ENCODE data around the gene ST8SIA5. TPM values are rescaled to one million over a fixed set of nuclear protein-coding genes. Genes with fewer than 3 reads are reported as not detected.

Gene ST8SIA5
- total and polyA plus RNA-seq, 4 donors: 0.06 to 0.09 (median 0.08) TPM

GRCh38 chr18:46754188-46754587 is 2.7 kb downstream of the ST8SIA5 start:
- 59 to 62% methylated on average over 3 of the region's 3 CpGs for WGBS, 2 donors
- Histone ChIP-seq H3K9me3 (ENCODE audit: control insufficient read depth in 4 of 4, insufficient read depth in 3 of 4, low read length in 3 of 4) (peaks cover 0 to 10% (median 0%) of the 10 kb centered on the region in 4 donors), H3K4me1 (ENCODE audit: control insufficient read depth in 5 of 5, insufficient read depth in 5 of 5, low read length in 5 of 5) (peaks cover 0 to 17% (median 0%) of the 10 kb centered on the region in 5 donors), H3K4me3 (no peak overlapping the region), H3K27ac (ENCODE audit: low read depth in 1 of 2, low read length in 1 of 2) (no peak overlapping the region), H3K27me3 (ENCODE audit: control insufficient read depth in 3 of 3, insufficient read depth in 3 of 3, low read length in 2 of 3) (peaks cover 11 to 55% (median 46%) of the 10 kb centered on the region in 3 donors), H3K36me3 (ENCODE audit: control insufficient read depth in 4 of 4, insufficient read depth in 4 of 4, low read length in 4 of 4) (no peaks in the 10 kb centered on the region), H3K9ac (ENCODE audit: insufficient read depth in 1 of 2, low read length in 2 of 2) (no peak overlapping the region)
- no peak for ATAC-seq (ENCODE audit: insufficient read depth, low FRiP score)
- no peak for DNase-seq
- TF ChIP-seq, protein P1, sequence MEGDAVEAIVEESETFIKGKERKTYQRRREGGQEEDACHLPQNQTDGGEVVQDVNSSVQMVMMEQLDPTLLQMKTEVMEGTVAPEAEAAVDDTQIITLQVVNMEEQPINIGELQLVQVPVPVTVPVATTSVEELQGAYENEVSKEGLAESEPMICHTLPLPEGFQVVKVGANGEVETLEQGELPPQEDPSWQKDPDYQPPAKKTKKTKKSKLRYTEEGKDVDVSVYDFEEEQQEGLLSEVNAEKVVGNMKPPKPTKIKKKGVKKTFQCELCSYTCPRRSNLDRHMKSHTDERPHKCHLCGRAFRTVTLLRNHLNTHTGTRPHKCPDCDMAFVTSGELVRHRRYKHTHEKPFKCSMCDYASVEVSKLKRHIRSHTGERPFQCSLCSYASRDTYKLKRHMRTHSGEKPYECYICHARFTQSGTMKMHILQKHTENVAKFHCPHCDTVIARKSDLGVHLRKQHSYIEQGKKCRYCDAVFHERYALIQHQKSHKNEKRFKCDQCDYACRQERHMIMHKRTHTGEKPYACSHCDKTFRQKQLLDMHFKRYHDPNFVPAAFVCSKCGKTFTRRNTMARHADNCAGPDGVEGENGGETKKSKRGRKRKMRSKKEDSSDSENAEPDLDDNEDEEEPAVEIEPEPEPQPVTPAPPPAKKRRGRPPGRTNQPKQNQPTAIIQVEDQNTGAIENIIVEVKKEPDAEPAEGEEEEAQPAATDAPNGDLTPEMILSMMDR (IDR thresholded peaks at IDR 0.05; ENCODE audit: control extremely low read depth, extremely low read depth): no peak

DNA sequence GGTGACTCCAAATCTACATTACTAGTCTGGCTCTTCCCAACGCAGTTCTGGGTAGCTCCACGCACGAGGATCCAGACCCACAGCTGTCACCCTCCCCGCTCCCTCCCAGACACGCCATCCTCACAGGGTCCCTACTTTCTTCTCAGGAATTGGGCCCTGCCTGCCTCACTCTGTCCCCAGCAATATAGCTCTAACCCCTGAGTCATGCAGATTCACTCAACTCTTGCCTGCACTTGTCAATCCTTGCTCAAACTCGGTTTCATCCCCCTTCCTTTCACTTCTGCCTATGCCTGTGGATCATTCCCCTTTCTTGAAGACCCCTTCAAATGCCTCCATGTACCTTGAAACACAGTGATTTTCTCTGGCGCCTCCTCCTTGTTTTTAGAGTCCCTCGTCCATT is 5.0 kb downstream of the ST8SIA5 start:
- TF ChIP-seq, protein P1 (IDR thresholded peaks at IDR 0.05; ENCODE audit: control extremely low read depth, extremely low read depth): no peak

DNA sequence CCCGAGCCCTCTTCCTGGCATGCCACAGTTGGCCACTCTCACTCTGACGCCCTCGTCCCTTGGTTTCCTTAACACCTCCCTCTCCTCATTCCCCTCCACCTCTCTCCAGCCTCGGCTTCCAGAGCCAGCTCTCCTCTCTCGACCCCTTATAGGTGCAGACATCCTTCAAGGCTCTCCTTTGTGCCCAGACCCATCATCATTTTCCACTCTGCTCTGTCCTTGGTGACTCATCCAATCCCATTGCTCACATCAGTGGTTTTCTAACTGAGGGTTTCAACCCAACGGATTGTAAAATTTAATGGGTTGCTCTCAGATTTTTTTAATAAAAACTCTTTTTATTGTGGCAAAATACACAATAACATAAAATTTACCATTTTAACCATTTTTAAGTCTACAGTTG is 6.2 kb downstream of the ST8SIA5 start:
- no peak overlapping the region for H3K4me3 ChIP-seq
- no peaks in the 10 kb centered on the region for H3K36me3 ChIP-seq (ENCODE audit: control insufficient read depth in 4 of 4, insufficient read depth in 4 of 4, low read length in 4 of 4)
- no peak for DNase-seq
- TF ChIP-seq, protein P1 (IDR thresholded peaks at IDR 0.05; ENCODE audit: control extremely low read depth, extremely low read depth): no peak
- peaks cover 0 to 5% (median 0%) of the 10 kb centered on the region in 4 donors for H3K9me3 ChIP-seq (ENCODE audit: control insufficient read depth in 4 of 4, insufficient read depth in 3 of 4, low read length in 3 of 4)
- peaks cover 0 to 30% (median 20%) of the 10 kb centered on the region in 3 donors for H3K27me3 ChIP-seq (ENCODE audit: control insufficient read depth in 3 of 3, insufficient read depth in 3 of 3, low read length in 2 of 3)
- no peak overlapping the region for H3K9ac ChIP-seq (ENCODE audit: insufficient read depth in 1 of 2, low read length in 2 of 2)
- no peaks in the 10 kb centered on the region for H3K4me1 ChIP-seq (ENCODE audit: control insufficient read depth in 5 of 5, insufficient read depth in 5 of 5, low read length in 5 of 5)
- 80 to 86% methylated on average over 6 of the region's 6 CpGs for WGBS, 2 donors
- H3K27ac ChIP-seq (ENCODE audit: low read depth in 1 of 2, low read length in 1 of 2): no peak overlapping the region
- no peak for ATAC-seq (ENCODE audit: insufficient read depth, low FRiP score)

More for the DNA sequence above, 5.0 kb downstream of the ST8SIA5 start:
- DNase-seq (no peak), ATAC-seq (ENCODE audit: insufficient read depth, low FRiP score) (no peak)
- Histone ChIP-seq H3K27ac (ENCODE audit: low read depth in 1 of 2, low read length in 1 of 2) (no peak overlapping the region), H3K4me3 (no peak overlapping the region), H3K4me1 (ENCODE audit: control insufficient read depth in 5 of 5, insufficient read depth in 5 of 5, low read length in 5 of 5) (peaks cover 0 to 9% (median 0%) of the 10 kb centered on the region in 5 donors), H3K9me3 (ENCODE audit: control insufficient read depth in 4 of 4, insufficient read depth in 3 of 4, low read length in 3 of 4) (peaks cover 0 to 9% (median 0%) of the 10 kb centered on the region in 4 donors), H3K36me3 (ENCODE audit: control insufficient read depth in 4 of 4, insufficient read depth in 4 of 4, low read length in 4 of 4) (no peaks in the 10 kb centered on the region), H3K27me3 (ENCODE audit: control insufficient read depth in 3 of 3, insufficient read depth in 3 of 3, low read length in 2 of 3) (peaks cover 7 to 36% (median 28%) of the 10 kb centered on the region in 3 donors), H3K9ac (ENCODE audit: insufficient read depth in 1 of 2, low read length in 2 of 2) (no peak overlapping the region)
- 87 to 96% methylated on average over 8 of the region's 8 CpGs for WGBS, 2 donors

- H3K4me1 ChIP-seq (ENCODE audit: control insufficient read depth in 5 of 5, insufficient read depth in 5 of 5, low read length in 5 of 5): no peaks in the 10 kb centered on the region
- 80 to 86% methylated on average over 2 of the region's 2 CpGs for WGBS, 2 donors
- DNase-seq (no peak), ATAC-seq (ENCODE audit: insufficient read depth, low FRiP score) (no peak)
- peaks cover 0 to 9% (median 4%) of the 10 kb centered on the region in 3 donors for H3K27me3 ChIP-seq (ENCODE audit: control insufficient read depth in 3 of 3, insufficient read depth in 3 of 3, low read length in 2 of 3)
- no peak overlapping the region for H3K27ac ChIP-seq (ENCODE audit: low read depth in 1 of 2, low read length in 1 of 2)
- no peak overlapping the region for H3K4me3 ChIP-seq
- H3K9me3 ChIP-seq (ENCODE audit: control insufficient read depth in 4 of 4, insufficient read depth in 3 of 4, low read length in 3 of 4): no peaks in the 10 kb centered on the region
- TF ChIP-seq, protein P1 (IDR thresholded peaks at IDR 0.05; ENCODE audit: control extremely low read depth, extremely low read depth): no peak
- no peaks in the 10 kb centered on the region for H3K36me3 ChIP-seq (ENCODE audit: control insufficient read depth in 4 of 4, insufficient read depth in 4 of 4, low read length in 4 of 4)
- H3K9ac ChIP-seq (ENCODE audit: insufficient read depth in 1 of 2, low read length in 2 of 2): no peak overlapping the region
Measured at GRCh38 chr18:46748466-46748865, 8.4 kb downstream of the ST8SIA5 start.
